ENCODE data around the gene YEATS2. TPM values are rescaled to one million over a fixed set of nuclear protein-coding genes. Genes with fewer than 3 reads are reported as not detected.
A peak's percentile ranks its signal among the peaks of the same experiment; 100 is the strongest.
"Not testable (repeated sequence)": the region's sequence is repeated elsewhere in the genome, so short reads cannot be mapped to it uniquely, and the experiment has no call there.

Gene YEATS2
- total and polyA plus RNA-seq, 8 donors, result 28.4 to 48.8 (median 44.1) TPM

GRCh38 chr3:183662099-183662498 lies 35.5 kb upstream of the YEATS2 start:
- Histone ChIP-seq H3K9me3 (no peaks in the 10 kb centered on the region), H3K4me1 (peaks cover 0 to 11% of the 10 kb centered on the region in 2 donors), H3K4me3 (no peak overlapping the region), H3K36me3 (peaks cover 0 to 52% of the 10 kb centered on the region in 2 donors), H3K27me3 (no peaks in the 10 kb centered on the region), H3K27ac (no peak overlapping the region)
- intact Hi-C loops (cut with DNase I), result no loop called here
- ATAC-seq, result no peak
- TF ChIP-seq, protein P1, sequence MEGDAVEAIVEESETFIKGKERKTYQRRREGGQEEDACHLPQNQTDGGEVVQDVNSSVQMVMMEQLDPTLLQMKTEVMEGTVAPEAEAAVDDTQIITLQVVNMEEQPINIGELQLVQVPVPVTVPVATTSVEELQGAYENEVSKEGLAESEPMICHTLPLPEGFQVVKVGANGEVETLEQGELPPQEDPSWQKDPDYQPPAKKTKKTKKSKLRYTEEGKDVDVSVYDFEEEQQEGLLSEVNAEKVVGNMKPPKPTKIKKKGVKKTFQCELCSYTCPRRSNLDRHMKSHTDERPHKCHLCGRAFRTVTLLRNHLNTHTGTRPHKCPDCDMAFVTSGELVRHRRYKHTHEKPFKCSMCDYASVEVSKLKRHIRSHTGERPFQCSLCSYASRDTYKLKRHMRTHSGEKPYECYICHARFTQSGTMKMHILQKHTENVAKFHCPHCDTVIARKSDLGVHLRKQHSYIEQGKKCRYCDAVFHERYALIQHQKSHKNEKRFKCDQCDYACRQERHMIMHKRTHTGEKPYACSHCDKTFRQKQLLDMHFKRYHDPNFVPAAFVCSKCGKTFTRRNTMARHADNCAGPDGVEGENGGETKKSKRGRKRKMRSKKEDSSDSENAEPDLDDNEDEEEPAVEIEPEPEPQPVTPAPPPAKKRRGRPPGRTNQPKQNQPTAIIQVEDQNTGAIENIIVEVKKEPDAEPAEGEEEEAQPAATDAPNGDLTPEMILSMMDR (IDR thresholded peaks at IDR 0.05), result no peak
- no peak for DNase-seq

DNA sequence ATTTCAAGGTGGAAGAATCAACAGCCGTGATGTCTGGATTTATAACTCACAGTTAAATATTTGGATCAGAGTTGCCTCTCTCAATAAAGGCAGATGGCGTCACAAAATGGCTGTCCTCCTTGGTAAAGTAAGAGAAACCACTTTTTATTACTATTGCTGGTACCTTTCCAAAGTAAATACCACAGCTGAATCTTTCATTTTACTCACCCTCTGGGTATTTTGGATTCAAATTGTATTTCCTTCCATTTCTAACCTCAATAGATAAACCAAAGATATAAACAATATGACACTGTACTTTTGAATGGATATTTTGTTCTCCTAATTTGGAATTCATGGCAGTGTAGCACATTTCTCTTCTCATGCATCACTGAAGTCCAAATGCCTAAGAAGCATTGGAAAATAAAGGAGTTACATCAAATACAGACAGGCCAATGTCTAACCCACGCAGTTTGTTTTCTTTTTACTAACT lies 32.6 kb upstream of the YEATS2 start:
- no peak for DNase-seq
- H3K4me3 ChIP-seq, result no peak overlapping the region
- peaks cover 0 to 11% of the 10 kb centered on the region in 2 donors for H3K4me1 ChIP-seq
- no peak overlapping the region for H3K27ac ChIP-seq
- intact Hi-C loops (cut with DNase I), result no loop called here
- ATAC-seq, result peak; percentile 51
- TF ChIP-seq, protein P1 (IDR thresholded peaks at IDR 0.05), result no peak
- no peaks in the 10 kb centered on the region for H3K9me3 ChIP-seq
- peaks cover 0 to 57% of the 10 kb centered on the region in 2 donors for H3K36me3 ChIP-seq
- no peaks in the 10 kb centered on the region for H3K27me3 ChIP-seq

GRCh38 chr3:183680061-183680460 lies 17.5 kb upstream of the YEATS2 start:
- peak; percentile 34 for ATAC-seq

DNA sequence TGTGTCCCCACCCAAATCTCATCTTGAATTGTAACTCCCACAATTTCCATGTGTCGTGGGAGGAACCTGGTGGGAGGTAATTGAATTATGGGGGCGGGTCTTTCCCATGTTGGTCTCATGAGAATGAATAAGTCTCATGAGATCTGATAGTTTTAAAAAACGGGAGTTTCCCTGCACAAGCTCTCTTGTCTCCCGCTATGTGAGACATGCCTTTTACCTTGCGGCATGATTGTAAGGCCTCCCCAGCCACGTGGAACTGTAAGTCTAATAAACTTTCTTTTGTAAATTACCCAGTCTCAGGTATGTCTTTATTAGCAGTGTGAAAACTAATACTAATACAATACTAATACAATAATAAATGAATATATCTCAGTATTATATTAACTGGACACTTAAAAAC lies 9.9 kb upstream of the YEATS2 start:
- intact Hi-C loops (cut with DNase I), result no loop called here
- DNase-seq, result no peak
- no peak overlapping the region for H3K27ac ChIP-seq
- no peaks in the 10 kb centered on the region for H3K27me3 ChIP-seq
- no peak overlapping the region for H3K4me3 ChIP-seq
- H3K9me3 ChIP-seq, result no peaks in the 10 kb centered on the region
- TF ChIP-seq, protein P1 (IDR thresholded peaks at IDR 0.05), result no peak
- H3K36me3 ChIP-seq, result no peaks in the 10 kb centered on the region
- H3K4me1 ChIP-seq, result no peaks in the 10 kb centered on the region
- no peak for ATAC-seq

More at GRCh38 chr3:183680061-183680460, 17.5 kb upstream of the YEATS2 start:
- Histone ChIP-seq H3K36me3 (peaks cover 0 to 23% of the 10 kb centered on the region in 2 donors), H3K4me1 (no peaks in the 10 kb centered on the region), H3K27ac (no peak overlapping the region), H3K4me3 (no peak overlapping the region), H3K9me3 (no peaks in the 10 kb centered on the region), H3K27me3 (no peaks in the 10 kb centered on the region)
- no peak for DNase-seq
- TF ChIP-seq, protein P1 (IDR thresholded peaks at IDR 0.05), result no peak
- intact Hi-C loops (cut with DNase I), result no loop called here

DNA sequence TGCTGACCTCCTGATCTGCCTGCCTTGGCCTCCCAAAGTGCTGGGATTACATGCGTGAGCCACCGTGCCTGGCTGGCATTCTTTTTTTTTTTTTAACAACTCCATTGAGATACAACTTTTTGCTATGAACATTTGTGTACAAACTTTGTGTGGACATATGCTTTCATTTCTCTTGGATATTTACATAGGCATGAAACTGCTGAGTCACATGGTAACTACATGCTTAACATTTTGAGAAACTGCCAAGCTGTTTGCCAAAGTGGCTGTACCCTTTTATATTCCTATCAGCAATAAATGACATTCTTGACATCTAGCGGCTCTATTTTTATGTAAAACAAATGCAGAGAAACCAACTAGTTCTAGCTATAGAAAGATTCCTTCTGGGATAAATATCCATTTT lies 8.7 kb upstream of the YEATS2 start:
- intact Hi-C loops (cut with DNase I), result no loop called here
- no peaks in the 10 kb centered on the region for H3K4me1 ChIP-seq
- H3K36me3 ChIP-seq, result no peaks in the 10 kb centered on the region
- peak overlapping the region in 1 of 2 donors; percentile 28 for H3K27ac ChIP-seq
- H3K9me3 ChIP-seq, result no peaks in the 10 kb centered on the region
- no peak overlapping the region for H3K4me3 ChIP-seq
- peak in 1 of 4 donors; percentile 51 for DNase-seq
- H3K27me3 ChIP-seq, result no peaks in the 10 kb centered on the region
- peak; percentile 70 for ATAC-seq
- TF ChIP-seq, protein P1 (IDR thresholded peaks at IDR 0.05), result no peak

GRCh38 chr3:183689621-183690020 lies 8.0 kb upstream of the YEATS2 start:
- intact Hi-C loops (cut with DNase I); H3K27me3 ChIP-seq; H3K27ac ChIP-seq; H3K36me3 ChIP-seq; DNase-seq; ATAC-seq; H3K9me3 ChIP-seq; H3K4me3 ChIP-seq; H3K4me1 ChIP-seq: not testable (repeated sequence)
